HT1080 (cell line): ENCODE measurements around the gene SYT12. TPM values are rescaled to one million over a fixed set of nuclear protein-coding genes. Genes with fewer than 3 reads are reported as not detected.

Source experiments
- DNase-seq: peaks from one replicate; pipeline ENCODE4 v3.0.0-alpha.2; 2015; ENCODE audit warnings: low read depth
- total RNA-seq: library from RNA; depleted of rRNA; stranded (reverse); fragments of >200 nt; shearing (Covaris generic); gene quantifications from 2 replicates; pipeline ENCODE4 v1.2.3, GENCODE V29; 2014

Gene SYT12
- total RNA-seq, 1 experiment from 2014 or later, result 0.03 TPM

DNA sequence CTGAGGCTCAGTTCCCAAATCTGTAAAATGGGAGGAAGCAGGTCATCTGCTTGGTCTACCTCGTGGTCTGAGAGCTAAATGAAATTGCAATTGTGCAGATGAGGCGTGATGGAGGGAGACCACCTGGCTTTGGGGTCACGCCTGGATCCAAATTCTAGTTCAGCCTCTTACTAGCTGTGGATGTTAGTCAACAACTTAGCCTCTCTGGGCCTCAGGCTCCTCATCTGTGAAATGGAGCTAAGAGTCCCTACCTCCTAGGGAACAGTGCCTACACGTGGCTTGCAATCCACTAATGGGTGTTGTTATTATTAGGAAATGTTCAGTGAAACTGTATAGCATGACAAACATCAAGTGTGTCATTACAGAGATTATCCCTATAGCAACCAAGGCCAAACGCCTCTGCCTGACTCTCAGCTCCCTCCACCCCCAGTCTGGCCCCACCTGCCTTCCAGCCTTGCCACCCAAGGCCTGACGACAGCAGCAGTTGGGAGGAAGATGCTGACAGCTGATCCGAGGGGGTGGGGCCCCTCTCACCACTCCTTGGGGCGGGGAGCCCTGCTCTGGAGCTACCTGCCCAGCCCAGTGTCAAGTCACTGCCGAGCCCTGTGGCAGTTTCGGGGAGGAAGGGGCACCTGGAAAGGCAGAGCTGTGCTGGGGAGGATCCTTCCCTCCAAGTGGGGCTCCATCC lies 32.0 kb downstream of the SYT12 start:
- DNase-seq, result peak; percentile 64

DNA sequence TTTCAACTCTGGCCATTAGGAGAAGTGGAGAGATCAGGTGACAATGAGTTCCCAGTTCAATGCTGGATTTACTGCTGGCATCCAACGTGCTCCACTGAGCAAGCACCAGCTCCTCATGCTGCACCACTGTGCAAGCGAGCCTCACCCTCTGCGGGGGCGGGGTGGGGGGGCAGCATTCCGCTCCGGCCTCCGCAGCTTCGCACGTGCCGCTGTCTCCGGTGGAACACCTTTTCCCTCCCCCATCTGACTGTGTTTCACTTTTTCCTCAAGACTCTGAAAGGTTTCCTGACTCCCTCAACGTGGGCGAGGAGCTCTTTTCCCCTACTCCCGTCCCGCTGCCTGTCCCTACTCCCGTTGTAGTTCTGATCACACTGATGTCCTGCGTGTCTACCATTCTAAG lies 32.9 kb downstream of the SYT12 start:
- DNase-seq, result no peak

DNA sequence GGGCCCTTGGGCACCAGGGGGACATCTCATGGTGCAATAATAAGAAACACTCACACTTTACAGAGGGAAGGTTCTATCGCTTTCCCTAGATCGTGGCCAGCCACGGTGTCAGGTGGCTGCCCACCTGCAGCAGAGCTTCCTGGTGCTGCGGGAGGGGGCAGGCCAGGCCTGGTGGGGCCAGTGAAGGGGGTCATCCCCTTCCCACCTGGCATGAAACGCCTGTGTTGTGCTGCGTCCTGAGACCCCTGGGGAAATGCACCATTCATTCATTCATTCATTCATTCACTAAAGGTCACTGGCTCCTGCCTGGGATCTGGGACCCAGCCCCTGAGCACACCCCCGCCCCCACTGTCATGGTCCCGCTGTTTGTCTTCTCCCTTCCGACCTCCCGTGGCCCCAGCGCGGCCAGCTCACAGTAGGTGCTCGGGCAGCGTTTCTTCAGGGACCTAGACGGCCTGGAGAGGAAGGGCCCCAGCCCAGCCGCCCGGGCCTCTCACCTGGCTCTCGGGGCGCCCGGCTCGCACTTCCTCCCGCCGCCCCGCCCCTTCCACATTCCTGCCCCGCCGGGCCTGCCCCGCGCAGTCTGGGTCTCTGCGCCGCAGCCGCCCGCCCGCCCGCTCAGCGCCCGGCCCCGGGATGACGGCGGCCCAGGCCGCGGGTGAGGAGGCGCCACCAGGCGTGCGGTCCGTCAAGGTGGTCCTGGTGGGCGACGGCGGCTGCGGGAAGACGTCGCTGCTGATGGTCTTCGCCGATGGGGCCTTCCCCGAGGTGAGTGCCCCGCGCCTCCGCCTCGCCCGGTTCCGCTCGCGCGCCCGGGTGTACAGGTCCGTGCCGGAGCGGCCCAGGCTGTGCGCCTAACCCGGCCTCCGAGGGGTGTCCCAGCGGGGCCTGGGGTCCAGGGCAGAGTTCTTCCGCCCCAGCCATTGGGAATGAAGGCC lies 33.6 kb downstream of the SYT12 start, which contains the start of gene RHOD:
Gene RHOD (plus strand): TSS at position 581 of the 938 bp plus-strand sequence. CDS start 56 bp downstream, at position 637.
- no peak for DNase-seq

DNA sequence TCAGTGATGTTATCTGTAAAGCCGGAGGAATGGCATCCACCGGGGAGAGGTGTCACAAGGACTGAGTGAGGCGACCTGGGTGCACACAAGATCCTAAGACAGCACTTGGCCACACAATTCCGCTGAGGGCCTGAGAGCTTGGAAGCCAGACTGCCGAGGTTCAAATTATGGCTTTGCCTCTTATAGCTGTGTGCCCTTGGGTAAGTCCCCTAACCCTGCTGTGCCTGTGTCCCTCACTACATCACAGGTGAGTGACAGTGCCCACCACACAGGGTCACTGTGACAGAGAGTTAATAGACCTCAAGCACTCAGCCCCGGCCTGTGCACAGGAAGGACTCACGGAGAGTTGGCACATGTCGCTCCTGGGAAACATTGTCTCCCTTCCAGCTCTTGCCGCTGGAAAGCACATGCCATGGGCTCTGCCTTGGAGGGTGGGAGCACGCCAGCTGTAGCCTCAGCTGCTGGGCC lies 34.3 kb downstream of the SYT12 start:
- no peak for DNase-seq

DNA sequence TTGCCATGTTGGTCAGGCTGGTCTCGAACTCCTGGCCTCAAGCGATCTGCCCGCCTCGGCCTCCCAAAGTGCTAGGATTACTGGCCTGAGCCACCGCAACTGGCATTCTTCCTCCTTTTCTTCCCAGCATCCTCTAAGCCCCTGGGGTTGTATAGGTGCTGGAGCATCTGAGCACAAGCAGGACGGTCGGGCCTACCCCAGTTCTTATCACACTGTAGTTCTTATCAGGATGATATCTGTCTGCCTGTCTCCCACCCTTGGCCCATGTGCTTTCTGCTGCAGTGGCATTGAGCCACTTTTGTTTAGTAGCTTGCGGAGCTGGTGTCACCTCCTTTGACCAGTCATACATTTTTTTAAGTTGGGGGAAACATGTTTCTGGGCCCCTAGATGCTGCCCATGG lies 35.6 kb downstream of the SYT12 start:
- no peak for DNase-seq

DNA sequence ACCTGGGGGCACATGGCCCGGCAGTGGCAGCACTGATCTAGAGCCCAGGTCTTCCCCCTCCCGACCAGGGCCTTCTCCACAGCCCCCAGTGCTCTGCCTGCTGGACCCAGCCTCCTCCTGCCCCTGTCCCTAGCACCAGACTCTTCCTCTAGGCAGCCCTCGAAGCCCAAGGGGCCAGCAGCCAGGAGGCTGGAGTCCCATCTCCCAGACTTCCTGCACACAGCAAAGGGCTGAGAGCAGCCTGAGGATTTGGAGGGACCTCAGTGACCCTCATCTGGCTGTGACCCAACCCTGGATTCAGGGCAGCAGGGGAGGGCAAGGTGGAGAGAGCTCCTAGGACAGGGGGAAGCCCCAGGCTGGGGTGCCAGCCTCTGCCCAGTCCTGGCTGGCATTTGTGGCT lies 36.7 kb downstream of the SYT12 start:
- no peak for DNase-seq

DNA sequence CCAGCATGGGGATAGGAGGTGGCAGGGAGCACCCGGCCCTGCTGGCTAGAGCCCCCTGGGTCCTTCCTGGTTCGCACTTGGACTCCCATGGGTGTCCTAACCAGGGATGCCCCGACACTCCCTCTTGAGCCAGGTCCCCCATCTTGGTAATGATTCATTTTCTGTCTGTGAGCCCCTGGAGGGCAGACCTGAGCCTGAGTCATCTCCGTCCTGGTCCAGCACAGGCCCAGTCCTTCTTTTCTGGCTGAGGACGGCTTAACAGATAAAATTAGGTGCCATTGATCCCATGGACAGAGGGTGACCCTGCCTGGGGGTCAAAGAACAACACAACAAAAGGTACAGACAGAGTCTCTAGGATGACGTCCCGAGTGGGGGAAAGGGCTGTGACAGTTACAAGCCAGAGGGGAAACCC lies 37.2 kb downstream of the SYT12 start:
- DNase-seq, result peak; percentile 55

DNA sequence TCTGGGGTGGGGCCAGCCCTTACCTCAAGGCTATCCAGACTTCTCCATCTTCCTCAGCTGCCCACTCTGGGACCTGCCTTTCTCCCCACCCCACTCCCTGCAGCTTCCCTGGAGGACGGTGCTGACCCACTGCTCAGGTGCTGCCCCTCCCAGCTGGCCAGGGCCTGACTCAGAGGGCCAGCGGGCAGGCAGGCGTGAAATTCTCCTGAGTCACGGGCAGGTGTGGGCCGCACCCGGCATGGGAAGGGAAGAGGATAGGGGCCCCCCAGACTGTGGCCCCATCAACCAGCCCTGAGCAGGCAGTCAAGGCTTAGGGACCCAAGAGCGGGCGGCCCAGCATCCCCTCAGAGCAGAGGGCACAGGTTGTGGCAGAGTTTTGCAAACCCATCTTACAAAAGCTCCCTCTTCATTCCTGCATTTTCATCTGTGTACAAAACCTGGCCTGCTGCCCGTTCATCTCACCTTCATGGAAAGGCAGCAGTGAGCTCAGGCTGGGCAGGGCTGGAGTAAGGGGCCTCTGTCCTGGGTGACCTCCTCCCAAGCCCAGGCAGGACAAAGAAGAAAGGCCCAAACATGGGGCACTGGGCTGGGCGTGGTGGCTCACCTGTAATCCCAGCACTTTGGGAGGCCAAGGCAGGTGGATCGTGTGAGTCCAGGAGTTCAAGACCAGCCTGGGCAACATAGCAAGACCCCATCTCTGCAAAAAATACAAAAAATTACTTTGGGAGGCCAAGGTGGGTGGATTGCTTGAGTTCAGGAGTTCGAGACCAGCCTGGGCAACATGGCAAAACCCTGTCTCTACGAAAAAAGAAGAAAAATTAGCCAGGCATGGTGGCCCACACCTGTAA lies 39.8 kb downstream of the SYT12 start:
- DNase-seq, result peak; percentile 31

DNA sequence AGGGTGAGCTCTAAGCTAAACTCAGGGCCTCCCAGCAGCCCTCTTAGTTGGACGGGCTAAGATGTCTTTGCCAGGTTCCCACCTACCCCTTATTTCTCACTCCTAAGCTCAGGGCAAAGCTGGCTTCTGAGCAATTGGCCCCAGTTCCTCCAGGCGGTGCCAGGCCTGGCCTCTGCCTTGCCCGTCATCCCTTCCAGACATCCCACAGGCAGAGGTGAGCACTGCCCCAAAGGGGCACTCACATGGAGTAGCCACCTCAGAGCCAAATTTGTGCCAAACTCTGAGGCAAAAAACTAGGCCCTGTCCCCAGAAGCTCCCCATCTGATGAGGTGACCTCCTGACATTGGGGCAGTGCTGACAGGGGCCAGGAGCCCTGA lies 43.4 kb downstream of the SYT12 start:
- no peak for DNase-seq

DNA sequence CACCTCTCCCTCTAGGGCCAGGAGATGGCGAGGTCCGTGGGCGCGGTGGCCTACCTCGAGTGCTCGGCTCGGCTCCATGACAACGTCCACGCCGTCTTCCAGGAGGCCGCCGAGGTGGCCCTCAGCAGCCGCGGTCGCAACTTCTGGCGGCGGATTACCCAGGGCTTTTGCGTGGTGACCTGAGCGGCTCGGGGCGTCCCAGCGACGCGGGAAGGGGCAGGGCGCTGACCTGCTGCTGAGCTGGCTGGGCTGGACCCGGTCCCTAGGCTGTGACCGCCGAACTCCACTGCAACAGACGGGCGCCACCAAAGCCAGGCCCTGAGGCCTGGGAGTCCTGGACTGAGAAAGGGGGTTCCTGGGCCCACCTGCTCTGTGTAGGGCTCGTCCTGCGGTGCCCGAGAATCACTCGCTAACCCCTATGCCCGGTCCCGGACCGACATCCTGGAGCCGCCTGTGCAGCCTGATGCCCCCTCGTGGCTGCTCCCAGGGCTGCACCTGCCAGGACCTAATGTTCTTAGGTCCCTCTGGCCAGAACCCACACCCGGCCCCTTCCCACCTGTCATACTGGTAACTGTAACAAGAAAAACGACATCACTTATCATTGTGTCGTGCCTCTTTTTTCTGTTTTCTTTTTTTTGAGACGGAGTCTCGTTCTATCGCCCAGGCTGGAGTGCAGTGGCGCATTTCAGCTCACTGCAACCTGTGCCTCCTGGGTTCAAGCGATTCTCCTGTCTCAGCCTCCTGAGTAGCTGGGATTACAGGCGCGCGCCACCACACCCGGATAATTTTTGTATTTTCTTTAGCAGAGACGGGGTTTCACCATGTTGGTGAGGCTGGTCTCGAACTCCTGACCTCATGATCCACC lies 48.7 kb downstream of the SYT12 start:
- no peak for DNase-seq

DNA sequence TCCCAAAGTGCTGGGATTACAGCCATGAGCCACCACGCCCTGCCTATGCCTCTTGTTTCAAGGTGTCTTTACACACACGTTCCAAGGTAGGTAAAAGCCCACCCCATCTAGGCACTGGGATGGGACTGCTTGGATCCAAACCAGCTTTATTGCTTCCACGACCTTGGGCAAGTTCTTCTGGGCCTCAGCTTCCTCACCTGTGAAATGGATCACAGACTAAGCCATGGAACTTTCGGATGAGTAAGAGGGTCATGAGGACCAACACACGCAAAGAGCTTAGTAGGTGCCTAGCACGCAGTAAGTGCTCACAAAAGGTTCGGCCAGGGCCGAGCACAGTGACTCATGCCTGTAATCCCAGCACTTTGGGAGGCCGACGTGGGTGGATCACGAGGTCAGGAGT lies 49.4 kb downstream of the SYT12 start:
- no peak for DNase-seq

DNA sequence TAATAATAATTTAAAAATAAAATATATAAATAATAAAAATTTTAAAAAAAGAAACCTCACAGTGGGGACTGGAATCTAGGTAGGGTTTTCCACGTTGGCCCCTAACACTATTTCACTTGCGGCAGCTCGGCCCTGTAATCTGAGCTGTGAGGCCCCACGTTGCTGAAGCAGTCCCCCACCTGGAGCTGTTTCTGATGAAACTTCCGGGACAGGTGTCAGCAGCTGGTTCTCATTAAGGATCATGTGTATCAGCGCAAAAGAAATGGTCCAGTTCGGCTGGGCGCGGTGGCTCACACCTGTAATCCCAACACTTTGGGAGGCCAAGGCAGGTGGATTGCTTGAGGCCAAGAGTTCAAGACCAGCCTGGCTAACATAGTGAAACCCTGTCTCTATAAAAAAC lies 51.0 kb downstream of the SYT12 start:
- DNase-seq, result no peak

DNA sequence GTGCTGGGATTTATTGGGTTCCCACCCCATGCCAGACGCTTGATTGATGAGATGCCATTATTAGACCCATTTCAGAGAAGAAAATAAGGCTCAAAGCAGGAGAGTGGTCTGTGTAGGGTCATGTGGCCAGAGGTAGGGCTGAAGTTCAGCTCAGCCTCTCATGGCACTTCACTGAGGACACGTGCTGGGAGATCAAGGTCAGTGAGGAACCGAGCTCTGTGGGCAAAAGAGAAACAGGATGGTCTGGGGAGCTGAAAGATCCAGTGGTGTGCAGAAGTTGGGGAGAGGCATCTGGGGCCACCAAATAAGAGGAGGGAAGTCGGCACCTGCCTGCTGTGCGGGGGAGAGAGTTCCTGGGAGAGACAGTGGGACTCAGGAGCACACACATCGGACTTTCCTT lies 53.3 kb downstream of the SYT12 start:
- no peak for DNase-seq

DNA sequence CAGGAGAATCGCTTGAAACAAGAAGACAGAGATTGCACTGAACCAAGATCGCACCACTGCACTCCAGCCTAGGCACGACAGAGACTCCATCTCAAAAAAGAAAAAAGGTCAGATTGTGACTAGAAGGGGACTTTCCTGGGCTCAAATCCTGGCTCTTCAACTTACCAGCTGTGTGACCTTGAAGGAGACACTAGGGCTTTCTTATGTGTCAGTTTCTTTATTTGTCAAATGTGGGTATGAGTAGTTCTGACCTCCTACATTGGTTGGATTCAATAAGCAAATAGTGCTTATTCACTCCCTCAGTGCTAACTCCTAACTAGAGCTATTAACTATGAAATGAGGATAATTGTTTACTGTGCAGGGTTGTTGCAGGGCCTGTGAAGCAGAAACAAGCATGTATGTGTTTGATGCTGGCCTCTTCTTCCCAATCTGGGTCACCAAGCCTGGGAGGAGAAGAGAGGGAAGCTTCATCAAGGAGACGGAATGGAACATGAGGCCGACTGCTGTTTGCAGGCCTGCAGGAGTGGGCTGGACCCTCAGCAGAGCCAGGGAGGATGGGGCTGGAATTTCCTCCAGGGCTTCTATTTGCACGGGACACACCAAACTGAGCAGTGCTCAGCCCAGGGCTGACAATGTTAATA lies 56.3 kb downstream of the SYT12 start:
- DNase-seq, result no peak

DNA sequence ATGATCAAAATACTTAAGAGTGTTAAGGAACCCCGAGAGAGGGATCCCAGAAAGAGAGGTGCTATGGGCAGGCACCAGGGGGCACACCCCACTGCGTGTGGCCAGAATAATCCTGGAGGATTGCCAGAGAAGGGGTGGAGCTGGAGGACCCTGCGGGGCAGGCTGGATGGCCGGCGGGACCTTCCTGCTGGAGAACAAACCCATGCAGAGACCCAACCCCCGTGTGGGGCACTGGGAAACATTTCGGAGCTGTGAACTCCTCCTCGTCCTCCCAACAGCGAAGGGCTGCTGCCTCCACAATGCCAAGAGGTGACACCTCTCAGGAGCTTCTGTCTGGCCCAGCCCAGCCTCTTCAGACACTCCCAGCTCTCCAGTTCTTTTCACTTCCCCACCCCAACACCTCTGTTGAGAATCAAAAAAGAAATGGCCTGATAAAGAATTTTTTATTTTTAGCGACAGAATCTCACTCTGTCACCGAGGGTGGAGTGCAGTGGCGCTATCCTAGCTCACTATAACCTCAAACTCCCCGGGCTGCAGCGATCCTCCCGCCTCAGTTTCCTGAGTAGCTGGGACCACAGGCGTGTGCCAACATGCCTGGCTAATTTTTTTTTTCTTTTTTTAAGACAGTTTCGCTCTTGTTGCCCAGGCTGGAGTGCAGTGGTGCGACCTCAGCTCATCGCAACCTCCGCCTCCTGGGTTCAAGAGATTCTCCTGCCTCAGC lies 59.3 kb downstream of the SYT12 start:
- no peak for DNase-seq

DNA sequence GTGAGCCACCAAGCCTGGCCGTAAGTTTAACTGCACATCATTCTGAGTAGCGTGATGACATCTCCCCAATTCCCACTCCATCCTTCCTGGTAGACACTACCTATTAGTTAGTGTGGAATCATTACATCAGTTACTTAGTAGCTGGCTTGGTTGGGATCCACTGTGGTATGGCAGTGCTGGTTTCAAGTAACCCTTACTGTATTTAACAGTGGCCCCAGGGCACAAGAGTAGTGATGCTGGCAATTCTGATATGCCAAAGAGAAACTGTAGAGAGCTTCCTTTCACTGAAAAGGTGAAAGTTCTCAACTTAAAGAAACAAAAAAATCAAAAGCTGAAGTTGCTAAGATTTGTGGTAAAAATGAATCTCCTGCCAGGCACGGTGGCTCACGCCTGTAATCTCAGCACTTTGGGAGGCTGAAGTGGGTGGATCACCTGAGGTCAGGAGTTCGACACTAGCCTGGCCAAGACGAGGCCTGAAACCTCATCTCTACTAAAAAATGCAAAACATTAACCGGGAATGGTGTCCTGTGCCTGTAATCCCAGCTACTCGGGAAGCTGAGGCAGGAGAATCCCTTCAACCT lies 60.9 kb downstream of the SYT12 start:
- DNase-seq, result no peak

DNA sequence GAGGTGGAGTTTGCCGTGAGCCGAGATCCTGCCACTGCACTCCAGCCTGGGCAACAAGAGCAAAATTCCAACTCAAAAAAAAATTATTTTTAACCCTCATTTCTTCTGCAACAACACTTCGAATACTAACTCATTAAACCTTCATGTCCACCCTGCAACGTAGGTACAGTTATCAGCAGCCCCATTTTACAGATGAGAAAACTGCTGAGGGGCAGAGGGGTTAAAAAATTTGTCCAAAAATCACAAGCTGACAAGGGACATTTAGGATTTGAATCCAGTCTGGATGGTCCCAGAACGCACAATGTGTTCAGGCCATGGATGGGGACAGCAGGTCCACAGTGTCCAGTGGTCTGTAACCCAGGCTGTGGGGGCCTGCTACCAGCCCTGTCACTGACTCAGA lies 62.7 kb downstream of the SYT12 start:
- DNase-seq, result no peak

DNA sequence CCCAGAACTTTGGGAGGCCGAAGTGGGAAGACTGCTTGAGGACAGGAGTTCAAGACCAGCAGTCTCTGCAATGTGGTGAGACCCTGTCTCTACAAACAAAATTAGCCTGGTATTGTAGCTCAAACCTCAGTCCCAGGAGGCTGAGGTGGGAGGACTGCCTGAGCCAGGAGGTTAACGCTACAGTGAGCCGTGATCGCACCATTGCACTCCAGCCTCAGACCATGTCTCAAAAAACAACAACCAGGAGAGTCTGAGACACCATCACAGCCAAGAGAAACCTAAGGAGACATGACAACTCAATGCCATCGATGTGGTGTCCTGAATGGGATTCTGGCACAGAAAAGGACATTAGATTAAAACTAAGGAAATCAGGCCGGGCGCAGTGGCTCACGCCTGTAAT lies 67.8 kb downstream of the SYT12 start:
- DNase-seq, result no peak

DNA sequence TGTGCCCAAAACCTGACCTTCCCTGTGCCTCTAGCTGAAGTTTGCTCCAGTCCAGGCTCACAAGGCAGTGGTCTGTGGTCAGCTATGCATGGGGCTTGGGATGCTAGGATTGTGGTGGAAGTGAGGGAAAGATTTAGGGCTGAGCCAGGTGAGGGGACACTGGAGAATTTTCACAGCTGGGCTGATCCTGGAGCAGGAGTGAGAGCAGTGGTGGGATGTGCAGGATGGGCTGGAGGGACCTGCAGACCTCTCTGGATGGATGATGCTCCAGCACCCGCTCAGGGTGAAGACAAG lies 72.2 kb downstream of the SYT12 start:
- no peak for DNase-seq
